Stimulated activated CD8-positive, alpha-beta memory T cell treated with anti-CD3 and anti-CD28 coated beads, Interleukin-4, amount 100 ng/mL, for 24 hours (primary cell): Measurements from ENCODE around the gene GPBAR1.

Experiments used
- DNase-seq: peaks from one replicate; pipeline ENCODE4 v3.0.0-alpha.2; 2020; ENCODE audit warnings: low read depth

Gene GPBAR1

DNA sequence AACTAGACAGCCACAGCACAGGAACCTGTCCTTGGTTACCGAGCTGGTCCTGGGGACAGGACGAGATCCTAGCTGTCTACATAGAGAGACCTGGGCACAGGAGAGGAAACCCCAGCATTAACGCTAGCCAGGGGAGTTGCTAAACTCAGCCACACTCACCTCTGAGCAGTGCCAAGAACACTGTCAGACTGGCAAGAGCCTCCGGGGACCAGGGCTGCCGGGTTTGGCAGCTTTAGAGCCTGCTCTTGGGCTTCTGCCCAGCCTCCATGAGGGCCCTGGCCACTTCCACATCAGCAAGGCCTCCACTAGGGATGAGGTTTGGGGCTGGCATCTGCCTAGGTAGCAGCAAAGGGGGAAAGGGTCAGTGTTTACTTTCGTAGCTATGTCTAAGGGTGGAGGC lies 24.8 kb downstream of the GPBAR1 start:
- no peak for DNase-seq

DNA sequence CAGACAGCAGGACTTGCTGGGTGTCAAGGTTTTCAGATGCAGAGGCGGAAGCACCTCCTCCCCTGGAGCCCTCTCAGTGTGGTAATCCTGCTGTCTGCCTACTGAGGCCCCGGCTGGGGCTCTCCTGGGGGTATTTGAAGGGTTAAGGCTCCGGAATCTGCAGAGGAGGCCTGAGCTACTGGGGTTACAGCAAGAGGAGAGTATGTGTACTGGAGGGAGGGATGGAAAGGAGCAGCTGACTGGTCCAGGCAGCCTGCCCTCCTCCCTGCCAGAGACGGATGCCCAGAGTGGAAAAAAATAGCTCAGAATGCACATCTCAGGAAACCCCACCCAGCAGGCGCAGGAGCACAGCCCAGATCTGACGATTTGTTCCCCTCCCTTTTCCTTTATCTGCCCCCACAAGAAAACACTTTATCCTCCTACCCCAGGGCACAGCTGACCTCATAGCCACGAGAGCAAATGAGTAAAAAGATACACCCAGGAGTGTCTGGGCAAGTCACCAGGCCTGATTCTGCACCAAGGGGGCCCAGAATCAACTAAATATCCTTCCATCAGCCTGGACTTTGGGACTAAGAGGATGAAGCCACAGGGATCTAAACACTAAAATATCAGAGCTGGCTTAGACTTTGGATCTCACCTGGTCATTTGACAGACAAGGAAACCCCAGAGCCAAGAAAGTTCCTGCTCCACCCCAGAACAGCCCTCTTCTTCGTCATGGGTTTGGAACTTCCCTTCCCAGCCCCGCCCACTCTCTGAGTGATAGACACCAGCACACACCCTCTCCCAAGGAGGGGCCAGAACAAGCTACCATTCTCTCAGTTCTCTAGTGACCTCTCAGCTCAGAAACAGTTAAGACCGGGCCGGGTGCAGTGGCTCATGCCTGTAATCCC lies 26.0 kb downstream of the GPBAR1 start:
- DNase-seq = peak; percentile 67

GRCh38 chr2:218289639-218290315 lies 29.0 kb downstream of the GPBAR1 start:
- no peak for DNase-seq

DNA sequence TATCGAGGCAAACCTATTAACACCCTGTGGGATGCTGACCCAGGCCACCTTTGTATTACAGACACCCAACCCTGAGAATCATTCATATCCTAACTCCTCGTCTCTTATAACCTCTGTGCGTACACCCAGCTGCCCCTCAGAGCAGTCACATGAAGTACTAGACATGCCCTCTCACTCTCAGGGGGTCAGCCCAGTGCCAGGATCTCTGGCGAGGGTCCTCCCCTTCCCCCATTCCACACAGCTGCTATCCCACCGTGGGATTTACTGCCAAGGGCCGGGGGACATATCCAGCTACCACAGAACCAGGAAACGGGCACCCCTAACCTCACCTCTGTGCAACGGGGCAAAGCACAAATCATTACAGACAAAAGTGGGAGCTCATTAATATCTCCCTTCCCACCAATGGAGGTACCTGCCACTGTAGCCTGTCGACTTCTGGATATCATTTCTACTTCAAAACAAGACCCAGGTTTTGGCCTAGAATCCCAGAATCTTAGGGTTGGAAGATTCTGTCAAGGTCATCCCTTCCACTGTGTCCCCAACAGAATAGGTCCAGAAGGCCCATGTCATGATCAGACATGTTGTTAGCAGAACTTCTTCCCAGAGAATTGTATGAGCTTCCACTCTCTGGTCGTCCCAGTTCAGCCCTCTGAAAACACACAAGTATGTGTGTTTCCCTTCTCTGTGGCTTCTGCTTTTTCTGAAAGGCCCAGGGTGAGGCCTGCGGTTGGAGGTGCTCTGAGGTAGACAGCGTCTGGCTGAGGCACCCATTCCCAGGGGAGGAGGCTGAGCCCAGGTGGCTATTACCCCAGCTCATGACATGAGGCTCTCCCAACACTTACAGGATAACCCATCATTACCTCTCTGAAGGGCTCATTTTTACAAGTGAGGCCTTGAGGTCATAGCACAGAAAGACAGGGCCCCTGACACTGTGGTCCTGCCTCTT lies 29.8 kb downstream of the GPBAR1 start:
- DNase-seq = no peak

DNA sequence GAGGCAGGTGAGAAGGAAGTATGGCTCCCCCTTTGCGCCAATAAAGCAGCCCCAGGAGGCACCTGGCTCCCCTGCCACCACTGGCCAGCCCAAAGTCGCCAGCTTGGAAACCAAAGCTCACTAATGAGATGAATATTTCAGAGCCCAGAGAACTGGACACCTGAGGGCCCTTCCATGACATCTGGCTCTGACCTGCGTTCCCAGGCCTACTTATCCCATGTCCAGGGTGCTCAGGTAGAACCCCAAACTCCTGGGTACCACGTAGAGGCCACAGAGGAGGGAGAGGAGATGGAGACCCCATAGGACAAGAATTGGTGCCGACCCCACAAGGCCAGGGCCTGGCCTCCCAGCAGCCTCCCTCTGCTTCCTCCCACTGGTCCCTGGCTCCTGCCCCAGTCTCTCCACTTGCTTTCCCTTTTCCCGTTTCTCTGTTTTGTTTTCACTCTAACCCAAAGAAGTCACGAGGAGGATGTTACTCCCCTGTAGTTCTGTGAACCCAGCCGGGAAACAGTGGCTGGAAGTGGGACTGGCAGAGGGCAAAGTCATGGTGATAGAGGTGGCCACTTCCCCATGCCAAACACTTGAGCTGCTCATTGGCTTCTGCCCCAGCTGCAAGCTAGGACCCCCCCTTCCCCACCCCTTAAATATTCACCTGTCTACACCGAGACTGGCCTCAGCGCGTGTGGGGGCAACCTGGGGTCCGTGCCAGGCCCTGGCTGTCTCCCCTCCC lies 30.7 kb downstream of the GPBAR1 start:
- DNase-seq = no peak

DNA sequence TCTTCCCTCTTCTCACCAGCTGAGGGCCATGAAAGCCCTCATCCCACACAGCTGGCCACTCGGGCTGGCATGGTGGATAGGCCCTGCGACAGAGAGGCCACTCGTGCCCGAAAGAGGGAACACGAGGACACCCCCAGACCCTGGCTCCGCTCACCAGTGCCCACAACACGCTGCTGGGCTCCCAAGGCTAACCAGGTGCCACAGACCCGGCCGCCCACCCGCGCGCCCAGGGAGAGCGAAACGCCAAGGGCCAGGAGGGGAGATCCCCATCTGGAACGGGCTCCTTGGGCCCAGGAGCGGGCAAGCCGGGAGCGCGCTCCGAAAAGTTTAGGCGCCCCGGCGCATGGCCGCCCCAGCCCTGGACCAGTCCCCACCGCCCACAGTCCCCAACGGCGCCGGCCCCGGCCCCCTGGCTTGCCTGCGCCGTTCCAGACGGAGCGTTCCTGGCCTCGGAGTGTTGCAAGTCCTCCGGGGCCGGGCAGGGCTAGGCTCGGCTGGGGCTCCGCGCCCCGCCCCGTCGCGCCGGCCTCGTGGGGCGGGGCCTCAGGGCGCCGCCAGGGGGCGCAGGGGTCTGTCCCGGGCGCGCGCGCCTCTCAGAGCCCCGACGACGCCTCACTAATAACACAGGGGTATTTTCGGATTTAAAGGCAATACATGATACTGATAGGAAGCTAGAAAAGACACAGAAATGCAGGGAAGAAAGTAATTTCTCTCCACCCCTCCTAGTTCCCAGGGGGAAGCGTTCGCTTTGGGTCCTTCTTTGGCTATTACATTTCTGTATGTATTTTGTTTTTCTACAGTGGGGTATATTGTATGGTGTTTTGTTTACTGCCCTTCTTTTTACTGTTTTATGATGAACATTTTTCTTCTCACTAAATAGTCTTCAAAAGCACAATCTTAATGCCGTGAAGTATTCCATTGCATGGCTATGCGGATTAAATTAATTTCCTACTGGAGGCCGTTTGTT lies 31.5 kb downstream of the GPBAR1 start, which contains the start of gene TMBIM1:
Gene TMBIM1, minus strand, starts transcription at position 456 of the 967 bp plus-strand sequence. CDS start 10,362 bp downstream, outside the sequence.
- peak; percentile 67 for DNase-seq

DNA sequence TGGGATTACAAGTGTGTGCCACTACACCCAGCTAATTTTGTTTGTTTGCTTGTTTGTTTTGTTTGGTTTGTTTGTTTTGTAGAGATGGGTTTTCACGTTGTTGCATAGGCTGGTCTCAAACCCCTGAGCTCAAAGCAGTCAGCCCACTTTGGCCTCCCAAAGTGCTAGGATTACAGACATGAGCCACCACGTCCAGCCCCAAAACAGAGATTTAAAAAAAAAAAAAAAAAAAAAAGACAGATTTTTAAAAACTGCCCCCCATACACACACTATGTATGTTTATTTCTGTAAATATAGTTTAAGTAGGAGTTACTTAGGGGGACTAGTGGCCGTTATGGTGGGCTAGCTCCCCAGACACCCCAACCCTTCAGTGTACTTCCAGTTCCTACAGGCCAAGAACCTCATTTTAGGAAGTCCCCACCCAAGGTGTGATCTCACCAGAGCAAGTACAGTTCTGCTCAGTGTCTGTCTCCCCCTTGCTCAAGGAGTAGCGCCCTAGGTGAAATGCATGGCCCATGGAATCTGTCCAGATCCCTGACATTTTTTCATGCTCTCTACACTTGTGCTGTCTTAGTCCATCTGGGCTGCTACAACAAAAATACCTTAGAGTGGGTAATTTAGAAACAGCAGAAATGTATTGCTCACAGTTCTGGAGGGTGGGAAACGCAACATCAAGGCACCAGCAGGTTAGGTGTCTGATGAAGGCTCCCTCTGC lies 33.1 kb downstream of the GPBAR1 start:
- DNase-seq = no peak

DNA sequence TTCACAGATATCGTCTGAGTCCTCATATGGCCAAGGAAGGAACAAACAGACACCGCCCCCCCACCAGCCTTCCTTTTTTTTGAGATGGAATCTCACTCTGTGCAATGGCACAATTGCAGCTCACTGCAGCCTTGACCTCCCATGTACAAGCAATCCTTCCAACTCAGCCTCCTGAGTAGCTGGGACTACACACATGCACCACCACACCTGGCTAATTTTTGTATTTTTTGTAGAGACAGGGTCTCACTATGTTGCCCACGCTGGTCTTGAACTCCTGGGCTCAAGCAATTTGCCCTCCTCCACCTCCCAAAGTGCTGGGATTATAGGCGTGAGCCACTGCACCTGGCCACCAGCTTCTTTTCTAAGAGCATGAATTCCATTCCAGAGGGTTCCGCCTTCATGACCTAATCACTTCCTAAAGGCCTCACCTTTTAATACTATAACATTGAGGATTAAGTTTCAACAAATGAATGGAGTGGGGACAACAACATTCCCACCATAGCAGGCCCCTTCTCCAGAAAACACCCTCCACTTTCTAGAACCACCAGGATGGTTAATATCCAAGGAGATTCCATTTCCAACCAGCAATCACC lies 33.7 kb downstream of the GPBAR1 start:
- DNase-seq = no peak

GRCh38 chr2:218295029-218295428 lies 34.2 kb downstream of the GPBAR1 start:
- DNase-seq = no peak

GRCh38 chr2:218296200-218296599 lies 35.4 kb downstream of the GPBAR1 start:
- no peak for DNase-seq

GRCh38 chr2:218296847-218297246 lies 36.0 kb downstream of the GPBAR1 start:
- no peak for DNase-seq

DNA sequence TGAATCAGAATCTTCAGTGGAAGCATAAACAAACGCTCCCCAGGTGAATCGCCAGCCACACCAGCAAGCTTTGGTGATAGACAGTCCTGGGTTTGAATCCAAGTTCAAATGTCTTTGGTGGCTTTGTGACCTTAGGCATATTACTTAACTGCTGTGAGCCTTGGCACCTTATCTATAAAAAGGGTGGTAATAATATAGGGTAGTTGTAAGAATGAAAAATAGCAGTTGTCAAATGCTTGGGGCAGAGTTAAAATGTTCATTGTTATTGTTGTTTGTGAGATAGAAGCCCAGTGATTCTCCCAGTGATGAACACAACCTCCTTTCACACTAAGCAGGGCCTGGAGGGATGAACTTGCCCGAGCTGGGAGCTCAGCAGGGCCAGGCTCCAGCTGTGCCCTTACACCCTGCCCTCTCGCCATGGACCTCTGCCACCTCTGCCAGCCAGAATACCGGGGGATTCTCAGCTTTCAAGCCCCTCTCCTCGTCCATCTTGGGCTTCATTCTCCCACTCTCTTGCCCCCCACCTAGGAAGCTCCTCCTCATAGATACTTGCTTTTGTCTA lies 37.6 kb downstream of the GPBAR1 start:
- DNase-seq = no peak

GRCh38 chr2:218300141-218300540 lies 39.3 kb downstream of the GPBAR1 start:
- DNase-seq = no peak

DNA sequence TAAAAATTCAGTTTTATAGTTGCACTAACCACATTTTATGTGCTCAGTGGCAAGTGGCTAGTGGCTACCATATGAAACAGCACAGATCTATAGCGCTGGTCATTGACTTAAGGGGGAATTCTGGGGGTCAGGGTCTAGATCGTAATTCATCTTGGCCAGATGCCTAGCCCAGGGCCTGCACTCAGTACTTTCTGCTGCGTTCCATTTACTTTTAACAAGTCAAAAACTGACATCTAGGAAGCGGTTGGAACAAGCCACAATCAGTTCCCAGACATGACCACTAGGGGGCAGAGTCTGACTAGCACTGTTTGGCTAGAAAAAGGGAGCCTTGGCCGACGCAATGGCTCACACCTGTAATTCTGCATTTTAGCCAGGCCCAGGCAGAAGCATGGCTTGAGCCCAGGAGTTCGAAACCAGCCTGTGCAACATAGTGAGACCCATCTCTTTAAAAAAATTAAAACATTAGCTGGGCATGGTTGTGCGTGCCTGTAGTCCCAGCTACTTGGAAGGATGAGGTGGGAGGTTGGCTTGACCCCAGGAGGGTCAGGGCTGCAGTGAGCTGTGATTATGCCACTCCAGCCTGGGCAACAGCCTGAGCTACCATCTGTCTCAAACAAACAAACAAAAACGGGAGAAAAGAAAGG lies 40.5 kb downstream of the GPBAR1 start:
- peak; percentile 73 for DNase-seq

- no peak for DNase-seq
Observed at GRCh38 chr2:218305383-218305782, 44.6 kb downstream of the GPBAR1 start.

GRCh38 chr2:218306184-218306920 lies 45.5 kb downstream of the GPBAR1 start:
- no peak for DNase-seq

GRCh38 chr2:218307415-218308090 lies 46.7 kb downstream of the GPBAR1 start:
- no peak for DNase-seq
